H9 (cell line): Measurements from ENCODE around the gene PRSS2. TPM values are rescaled to one million over a fixed set of nuclear protein-coding genes. Genes with fewer than 3 reads are reported as not detected.

Experiments used
- DNase-seq: peaks from one replicate; pipeline ENCODE4 v3.0.0-alpha.2; 2017
- H2AFZ ChIP-seq: one replicate; pipeline ENCODE4 v1.6.1; 2013; ENCODE audit warnings: mild to moderate bottlenecking, low read length, control low read depth, moderate library complexity
- H2AK5ac ChIP-seq: 2 replicates; pipeline ENCODE4 v1.6.1; 2013; ENCODE audit warnings: low read length, control low read depth, mixed read lengths; ENCODE audit not compliant: insufficient read length
- H2BK120ac ChIP-seq: one replicate; pipeline ENCODE4 v1.6.1; 2013; ENCODE audit warnings: low read depth, mild to moderate bottlenecking, low read length, control low read depth, inconsistent platforms; ENCODE audit not compliant: poor library complexity, severe bottlenecking
- H2BK12ac ChIP-seq: 2 replicates; pipeline ENCODE4 v1.6.1; 2013; ENCODE audit warnings: low read length, control low read depth, mixed read lengths, low read depth; ENCODE audit not compliant: insufficient read length
- H2BK15ac ChIP-seq: 2 replicates; pipeline ENCODE4 v1.6.1; 2013; ENCODE audit warnings: low read depth, low read length, control low read depth
- H2BK20ac ChIP-seq: one replicate; pipeline ENCODE4 v1.6.1; 2013; ENCODE audit warnings: low read depth, mild to moderate bottlenecking, low read length, control low read depth, inconsistent platforms; ENCODE audit not compliant: poor library complexity, severe bottlenecking
- H2BK5ac ChIP-seq: 2 replicates; pipeline ENCODE4 v1.6.1; 2013; ENCODE audit warnings: low read length, control low read depth, mixed read lengths; ENCODE audit not compliant: insufficient read length
- H3K14ac ChIP-seq: 2 replicates; pipeline ENCODE4 v1.6.1; 2013; ENCODE audit warnings: low read length, control low read depth; ENCODE audit not compliant: insufficient read depth
- H3K18ac ChIP-seq: 2 replicates; pipeline ENCODE4 v1.6.1; 2013; ENCODE audit warnings: low read depth, mild to moderate bottlenecking, mixed read lengths, low read length, control low read depth; ENCODE audit not compliant: insufficient read length
- H3K23ac ChIP-seq: 2 replicates; pipeline ENCODE4 v1.6.1; 2013; ENCODE audit warnings: low read length, control low read depth, mixed read lengths, low read depth; ENCODE audit not compliant: insufficient read length
- H3K23me2 ChIP-seq: 2 replicates; pipeline ENCODE4 v1.6.1; 2013; ENCODE audit warnings: low read depth, mild to moderate bottlenecking, mixed read lengths, low read length, control low read depth; ENCODE audit not compliant: insufficient read length, poor library complexity, severe bottlenecking
- H3K27ac ChIP-seq: 2 replicates; pipeline ENCODE4 v1.5.1; 2013; ENCODE audit warnings: low read length, control low read depth, mixed read lengths, low read depth; ENCODE audit not compliant: insufficient read length
- H3K27me3 ChIP-seq: 2 replicates; pipeline ENCODE4 v1.6.1; 2013; ENCODE audit warnings: low read length, control low read depth, inconsistent platforms; ENCODE audit not compliant: insufficient read depth
- H3K4ac ChIP-seq: 2 replicates; pipeline ENCODE4 v1.6.1; 2013; ENCODE audit warnings: low read depth, mild to moderate bottlenecking, control low read depth, inconsistent platforms, low read length, moderate library complexity
- H3K4me1 ChIP-seq: 2 replicates; pipeline ENCODE4 v1.6.1; 2013; ENCODE audit warnings: low read length, control low read depth, inconsistent platforms; ENCODE audit not compliant: insufficient read depth
- H3K4me2 ChIP-seq: 2 replicates; pipeline ENCODE4 v1.6.1; 2013; ENCODE audit warnings: low read length, control low read depth, mixed read lengths; ENCODE audit not compliant: insufficient read length, insufficient read depth
- H3K56ac ChIP-seq: 2 replicates; pipeline ENCODE4 v1.6.1; 2013; ENCODE audit warnings: low read depth, mild to moderate bottlenecking, mixed read lengths, low read length, control low read depth; ENCODE audit not compliant: insufficient read length
- H3K79me1 ChIP-seq: 2 replicates; pipeline ENCODE4 v1.6.1; 2013; ENCODE audit warnings: low read depth, mild to moderate bottlenecking, moderate library complexity, low read length, control low read depth, inconsistent platforms; ENCODE audit not compliant: insufficient read depth, poor library complexity, severe bottlenecking
- H3K79me2 ChIP-seq: 2 replicates; pipeline ENCODE4 v1.6.1; 2013; ENCODE audit warnings: low read length, control low read depth, inconsistent platforms; ENCODE audit not compliant: insufficient read depth
- H3K9ac ChIP-seq: 2 replicates; pipeline ENCODE4 v1.6.1; 2013; ENCODE audit warnings: low read length, control low read depth, mixed read lengths; ENCODE audit not compliant: insufficient read length; ENCODE audit errors: extremely low read depth
- H3K9me3 ChIP-seq: one replicate; pipeline ENCODE4 v1.6.1; 2013; ENCODE audit warnings: low read depth, low read length, inconsistent platforms; ENCODE audit not compliant: control insufficient read depth
- H3T11ph ChIP-seq: one replicate; pipeline ENCODE4 v1.6.1; 2013; ENCODE audit warnings: mild to moderate bottlenecking, low read length, control low read depth, inconsistent platforms
- H4K20me1 ChIP-seq: one replicate; pipeline ENCODE4 v1.6.1; 2013; ENCODE audit not compliant: control insufficient read depth, insufficient read length, insufficient read depth
- H4K5ac ChIP-seq: 2 replicates; pipeline ENCODE4 v1.6.1; 2013; ENCODE audit warnings: low read depth, mild to moderate bottlenecking, mixed read lengths, low read length, control low read depth; ENCODE audit not compliant: insufficient read length
- H4K8ac ChIP-seq: replicated peaks from 2 replicates; pipeline ENCODE4 v1.6.1; 2013; ENCODE audit warnings: low read length, control low read depth, mixed read lengths, low read depth; ENCODE audit not compliant: insufficient read length
- H4K91ac ChIP-seq: 2 replicates; pipeline ENCODE4 v1.6.1; 2013; ENCODE audit warnings: low read depth, mild to moderate bottlenecking, moderate library complexity, mixed read lengths, low read length, control low read depth; ENCODE audit not compliant: insufficient read length
- H3K27ac Mint-ChIP-seq, 3 experiments: 2 replicates in 2 of 3; 3 replicates in 1 of 3; pipeline ENCODE4 v1.8.0; 2020 to 2021; ENCODE audit warnings: mixed read lengths in 3 of 3, mild to moderate bottlenecking in 1 of 3, moderate library complexity in 1 of 3
- H3K27me3 Mint-ChIP-seq: 2 replicates; pipeline ENCODE4 v1.8.0; 2021; ENCODE audit warnings: low read depth, mild to moderate bottlenecking, moderate library complexity, mixed read lengths
- H3K36me3 Mint-ChIP-seq, 3 experiments: 2 replicates in 2 of 3; 3 replicates in 1 of 3; pipeline ENCODE4 v1.8.0; 2020 to 2021; ENCODE audit warnings: low read depth in 3 of 3, mixed read lengths in 3 of 3; ENCODE audit not compliant: insufficient read depth in 1 of 3
- H3K4me1 Mint-ChIP-seq, 2 experiments: 2 replicates each; pipeline ENCODE4 v1.8.0; 2020; ENCODE audit warnings: mixed read lengths in 2 of 2
- H3K4me3 Mint-ChIP-seq, 2 experiments: 2 replicates in 1 of 2; 3 replicates in 1 of 2; pipeline ENCODE4 v1.8.0; 2020 to 2021; ENCODE audit warnings: mild to moderate bottlenecking in 2 of 2, mixed read lengths in 2 of 2, moderate library complexity in 1 of 2
- H3K9me3 Mint-ChIP-seq, 2 experiments: 2 replicates in 1 of 2; 3 replicates in 1 of 2; pipeline ENCODE4 v1.8.0; 2020; ENCODE audit warnings: mild to moderate bottlenecking in 2 of 2, mixed read lengths in 2 of 2, moderate library complexity in 1 of 2
- CTCF ChIP-seq: fragments of 200-600 bp; sonication (generic); conservative IDR thresholded peaks from 3 replicates; pipeline ENCODE4 v1.8.0; 2021; ENCODE audit warnings: antibody characterized with exemption, mild to moderate bottlenecking
- WGBS: extraction: QIAGEN DNeasy Blood & Tissue Kit; methylation state at CpG from one replicate; pipeline ENCODE4 v1.1.7; 2013; ENCODE audit warnings: missing lambda C conversion rate, low lambda C conversion rate, mixed read lengths; ENCODE audit not compliant: insufficient read length; ENCODE audit errors: extremely low coverage; 5-methylcytosine and 5-hydroxymethylcytosine counted together
- total RNA-seq: library from RNA; stranded (reverse); gene quantifications from 2 replicates; pipeline ENCODE4 v1.2.1, GENCODE V29; 2021

Gene PRSS2
- total RNA-seq, 1 experiment from 2014 or later, result not detected

- no peaks in the 10 kb centered on the region for H3K27me3 ChIP-seq
- H2BK5ac ChIP-seq, result no peak overlapping the region
- H3K9me3 ChIP-seq, result no peaks in the 10 kb centered on the region
- peaks cover 10% of the 10 kb centered on the region for H3K27me3 Mint-ChIP-seq
- WGBS, result no CpG with 5 or more reads among the region's 3 CpGs
- peaks cover 0 to 8% of the 10 kb centered on the region in 2 experiments; a peak in 3 of 5 replicates for H3K9me3 Mint-ChIP-seq
- no peak overlapping the region for H3T11ph ChIP-seq
- H3K4me1 Mint-ChIP-seq, result peaks cover 33 to 41% of the 10 kb centered on the region in 2 experiments
- no peak overlapping the region for H3K56ac ChIP-seq
- no peaks in the 10 kb centered on the region for H3K79me2 ChIP-seq
- TF ChIP-seq CTCF, result no peak
- no peak overlapping the region; a peak in 1 of 7 replicates for H3K27ac Mint-ChIP-seq
- no peak overlapping the region for H3K4me2 ChIP-seq
- no peak overlapping the region for H3K14ac ChIP-seq
- H4K91ac ChIP-seq, result no peak overlapping the region
- H4K20me1 ChIP-seq, result no peaks in the 10 kb centered on the region
- H2AFZ ChIP-seq, result no peak overlapping the region
- peaks cover 14% of the 10 kb centered on the region; the same call in 1 of the 2 replicates for H3K4me1 ChIP-seq
- H3K4ac ChIP-seq, result no peak overlapping the region
- H2BK15ac ChIP-seq, result no peak overlapping the region
- H3K9ac ChIP-seq, result no peak overlapping the region
- no peak overlapping the region for H2AK5ac ChIP-seq
- no peak overlapping the region for H4K5ac ChIP-seq
- no peak overlapping the region for H2BK12ac ChIP-seq
- H4K8ac ChIP-seq, result no peak overlapping the region
- no peak overlapping the region for H2BK20ac ChIP-seq
- no peaks in the 10 kb centered on the region for H3K79me1 ChIP-seq
- H3K23ac ChIP-seq, result no peak overlapping the region
- H3K23me2 ChIP-seq, result no peaks in the 10 kb centered on the region
- no peak for DNase-seq
- H3K4me3 Mint-ChIP-seq, result no peak overlapping the region
- H3K36me3 Mint-ChIP-seq, result no peaks in the 10 kb centered on the region
- H3K27ac ChIP-seq, result no peak overlapping the region
- H3K18ac ChIP-seq, result no peak overlapping the region
- no peak overlapping the region for H2BK120ac ChIP-seq
Measured at GRCh38 chr7:142815134-142815533, 44.4 kb downstream of the PRSS2 start.
